HUES48 (cell line): ENCODE results near the gene PITPNC1.

ENCODE experiments used
- H3K27ac ChIP-seq: one replicate; pipeline ENCODE4 v1.7.0; 2013; ENCODE audit warnings: low read depth, low read length, inconsistent platforms
- H3K27me3 ChIP-seq: 2 replicates; pipeline ENCODE4 v1.6.1; 2013; ENCODE audit warnings: mild to moderate bottlenecking, low read length; ENCODE audit not compliant: control insufficient read depth, insufficient read depth
- H3K36me3 ChIP-seq: 2 replicates; pipeline ENCODE4 v1.6.1; 2013; ENCODE audit warnings: low read length; ENCODE audit not compliant: control insufficient read depth, insufficient read depth
- H3K4me1 ChIP-seq: 2 replicates; pipeline ENCODE4 v1.6.1; 2013; ENCODE audit warnings: mild to moderate bottlenecking, low read length; ENCODE audit not compliant: control insufficient read depth, insufficient read depth
- H3K4me3 ChIP-seq: 2 replicates; pipeline ENCODE4 v1.5.1; 2013; ENCODE audit warnings: mild to moderate bottlenecking, low read depth, low read length
- H3K9ac ChIP-seq: 2 replicates; pipeline ENCODE4 v1.6.1; 2013; ENCODE audit warnings: mild to moderate bottlenecking, low read depth, low read length, moderate library complexity
- H3K9me3 ChIP-seq: 2 replicates; pipeline ENCODE4 v1.6.1; 2013; ENCODE audit warnings: low read length; ENCODE audit not compliant: control insufficient read depth, insufficient read depth

Gene PITPNC1

GRCh38 chr17:67588326-67588725 lies 211.2 kb downstream of the PITPNC1 start:
- Histone ChIP-seq H3K27ac (no peak overlapping the region), H3K27me3 (no peaks in the 10 kb centered on the region), H3K36me3 (no peaks in the 10 kb centered on the region), H3K4me3 (no peak overlapping the region), H3K4me1 (no peaks in the 10 kb centered on the region), H3K9me3 (no peaks in the 10 kb centered on the region), H3K9ac (no peak overlapping the region)

- Histone ChIP-seq H3K36me3 (no peaks in the 10 kb centered on the region), H3K27me3 (no peaks in the 10 kb centered on the region), H3K9me3 (no peaks in the 10 kb centered on the region), H3K9ac (no peak overlapping the region), H3K27ac (no peak overlapping the region), H3K4me1 (no peaks in the 10 kb centered on the region), H3K4me3 (no peak overlapping the region)
These were observed 217.2 kb downstream of the PITPNC1 start for GRCh38 chr17:67594115-67594880.

GRCh38 chr17:67600408-67600807 lies 223.3 kb downstream of the PITPNC1 start:
- Histone ChIP-seq H3K4me3 (no peak overlapping the region), H3K9me3 (no peaks in the 10 kb centered on the region), H3K9ac (no peak overlapping the region), H3K36me3 (no peaks in the 10 kb centered on the region), H3K27me3 (no peaks in the 10 kb centered on the region), H3K27ac (no peak overlapping the region), H3K4me1 (no peaks in the 10 kb centered on the region)

- H3K27me3 ChIP-seq: no peaks in the 10 kb centered on the region
- H3K36me3 ChIP-seq: no peaks in the 10 kb centered on the region
- H3K4me1 ChIP-seq: peaks cover 6% of the 10 kb centered on the region; the same call in 1 of the 2 replicates
- H3K9me3 ChIP-seq: no peaks in the 10 kb centered on the region
- no peak overlapping the region for H3K4me3 ChIP-seq
- H3K9ac ChIP-seq: no peak overlapping the region
- no peak overlapping the region for H3K27ac ChIP-seq
These were observed 224.8 kb downstream of the PITPNC1 start for GRCh38 chr17:67601897-67602296.

GRCh38 chr17:67602444-67602843 lies 225.4 kb downstream of the PITPNC1 start:
- Histone ChIP-seq H3K9ac (no peak overlapping the region), H3K27ac (no peak overlapping the region), H3K27me3 (no peaks in the 10 kb centered on the region)

GRCh38 chr17:67602974-67603373 lies 225.9 kb downstream of the PITPNC1 start:
- Histone ChIP-seq H3K36me3 (no peaks in the 10 kb centered on the region), H3K4me3 (no peak overlapping the region), H3K9ac (no peak overlapping the region), H3K27ac (no peak overlapping the region), H3K9me3 (no peaks in the 10 kb centered on the region), H3K27me3 (no peaks in the 10 kb centered on the region), H3K4me1 (peaks cover 11% of the 10 kb centered on the region; the same call in 1 of the 2 replicates)

More at GRCh38 chr17:67602444-67602843, 225.4 kb downstream of the PITPNC1 start:
- H3K4me1 ChIP-seq: peaks cover 11% of the 10 kb centered on the region; the same call in 1 of the 2 replicates
- no peaks in the 10 kb centered on the region for H3K9me3 ChIP-seq
- no peaks in the 10 kb centered on the region for H3K36me3 ChIP-seq
- H3K4me3 ChIP-seq: no peak overlapping the region

GRCh38 chr17:67605256-67605912 lies 228.3 kb downstream of the PITPNC1 start:
- peaks cover 11% of the 10 kb centered on the region; the same call in 1 of the 2 replicates for H3K4me1 ChIP-seq
- H3K36me3 ChIP-seq: no peaks in the 10 kb centered on the region
- H3K27me3 ChIP-seq: no peaks in the 10 kb centered on the region
- no peak overlapping the region for H3K4me3 ChIP-seq
- H3K9me3 ChIP-seq: no peaks in the 10 kb centered on the region
- H3K9ac ChIP-seq: no peak overlapping the region
- H3K27ac ChIP-seq: no peak overlapping the region

GRCh38 chr17:67606471-67606870 lies 229.4 kb downstream of the PITPNC1 start:
- H3K4me3 ChIP-seq: no peak overlapping the region
- no peak overlapping the region for H3K9ac ChIP-seq
- no peaks in the 10 kb centered on the region for H3K27me3 ChIP-seq
- no peaks in the 10 kb centered on the region for H3K9me3 ChIP-seq
- H3K4me1 ChIP-seq: peaks cover 11% of the 10 kb centered on the region; the same call in 1 of the 2 replicates
- no peak overlapping the region for H3K27ac ChIP-seq
- no peaks in the 10 kb centered on the region for H3K36me3 ChIP-seq

GRCh38 chr17:67606896-67607604 lies 230.0 kb downstream of the PITPNC1 start:
- peaks cover 11% of the 10 kb centered on the region; the same call in 1 of the 2 replicates for H3K4me1 ChIP-seq
- no peak overlapping the region for H3K27ac ChIP-seq
- H3K9ac ChIP-seq: no peak overlapping the region
- no peaks in the 10 kb centered on the region for H3K36me3 ChIP-seq
- no peak overlapping the region for H3K4me3 ChIP-seq
- no peaks in the 10 kb centered on the region for H3K27me3 ChIP-seq
- H3K9me3 ChIP-seq: no peaks in the 10 kb centered on the region

- Histone ChIP-seq H3K4me3 (no peak overlapping the region), H3K27ac (no peak overlapping the region), H3K9me3 (no peaks in the 10 kb centered on the region), H3K9ac (no peak overlapping the region), H3K4me1 (peaks cover 11% of the 10 kb centered on the region; the same call in 1 of the 2 replicates), H3K27me3 (no peaks in the 10 kb centered on the region), H3K36me3 (no peaks in the 10 kb centered on the region)
These were observed 233.0 kb downstream of the PITPNC1 start for GRCh38 chr17:67610061-67610460.

GRCh38 chr17:67613961-67614360 lies 236.9 kb downstream of the PITPNC1 start:
- Histone ChIP-seq H3K9me3 (no peaks in the 10 kb centered on the region), H3K36me3 (no peaks in the 10 kb centered on the region), H3K27ac (no peak overlapping the region), H3K4me3 (no peak overlapping the region), H3K9ac (no peak overlapping the region), H3K4me1 (no peaks in the 10 kb centered on the region), H3K27me3 (no peaks in the 10 kb centered on the region)
